Measurements from ENCODE around the gene NTM. TPM values are rescaled to one million over a fixed set of nuclear protein-coding genes. Genes with fewer than 3 reads are reported as not detected.

The NTM gene
- total and polyA plus RNA-seq, 2 experiments from 2014 or later = 2.2 to 4.9 TPM

DNA sequence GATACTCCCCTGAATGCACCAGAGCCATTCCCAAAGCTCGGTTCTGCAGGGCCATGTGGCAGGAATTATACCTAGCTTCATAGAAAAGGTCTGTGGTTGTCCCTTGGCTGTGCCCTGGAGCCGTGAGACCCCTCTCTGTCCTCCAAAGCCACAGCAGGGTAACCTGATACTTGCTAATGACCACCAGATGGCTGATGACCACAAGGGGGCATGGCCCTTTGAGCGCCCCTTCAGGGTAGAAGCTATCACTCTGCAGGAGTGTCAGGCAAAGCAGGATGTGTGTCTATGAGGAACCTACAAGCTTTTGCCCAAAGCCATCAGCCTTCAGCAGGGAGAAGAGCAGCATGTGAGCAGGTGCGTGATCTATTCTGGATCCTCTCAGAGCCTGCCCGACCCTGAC is 95.3 kb downstream of the NTM start:
- WGBS (ENCODE audit: low lambda C conversion rate, missing lambda C conversion rate) = 56% methylated on average over 5 of the region's 5 CpGs
- Histone ChIP-seq H3K9me3 (ENCODE audit: low read depth) (no peaks in the 10 kb centered on the region), H3K79me2 (no peaks in the 10 kb centered on the region), H3K4me1 (ENCODE audit: insufficient read depth) (peaks cover 8% of the 10 kb centered on the region), H3K4me3 (no peak overlapping the region), H2AFZ (no peak overlapping the region), H4K20me1 (ENCODE audit: insufficient read depth, poor library complexity, severe bottlenecking) (no peaks in the 10 kb centered on the region), H3K36me3 (replicated peaks; ENCODE audit: insufficient read depth, low read depth) (no peaks in the 10 kb centered on the region), H3K4me2 (no peak overlapping the region), H3K27me3 (peaks cover 18% of the 10 kb centered on the region), H3K27ac (no peak overlapping the region), H3K9me2 (replicated peaks; ENCODE audit: insufficient read depth) (no peaks in the 10 kb centered on the region)
- TF ChIP-seq EZH2phosphoT487 (IDR thresholded peaks at IDR 0.05; ENCODE audit: low read depth, severe bottlenecking, unreplicated experiment) (no peak), CTCF (IDR thresholded peaks at IDR 0.05; ENCODE audit: poor library complexity) (no peak), EZH2 (IDR thresholded peaks at IDR 0.05; ENCODE audit: borderline replicate concordance) (no peak)
- DNase-seq (ENCODE audit: low spot score) = no peak

DNA sequence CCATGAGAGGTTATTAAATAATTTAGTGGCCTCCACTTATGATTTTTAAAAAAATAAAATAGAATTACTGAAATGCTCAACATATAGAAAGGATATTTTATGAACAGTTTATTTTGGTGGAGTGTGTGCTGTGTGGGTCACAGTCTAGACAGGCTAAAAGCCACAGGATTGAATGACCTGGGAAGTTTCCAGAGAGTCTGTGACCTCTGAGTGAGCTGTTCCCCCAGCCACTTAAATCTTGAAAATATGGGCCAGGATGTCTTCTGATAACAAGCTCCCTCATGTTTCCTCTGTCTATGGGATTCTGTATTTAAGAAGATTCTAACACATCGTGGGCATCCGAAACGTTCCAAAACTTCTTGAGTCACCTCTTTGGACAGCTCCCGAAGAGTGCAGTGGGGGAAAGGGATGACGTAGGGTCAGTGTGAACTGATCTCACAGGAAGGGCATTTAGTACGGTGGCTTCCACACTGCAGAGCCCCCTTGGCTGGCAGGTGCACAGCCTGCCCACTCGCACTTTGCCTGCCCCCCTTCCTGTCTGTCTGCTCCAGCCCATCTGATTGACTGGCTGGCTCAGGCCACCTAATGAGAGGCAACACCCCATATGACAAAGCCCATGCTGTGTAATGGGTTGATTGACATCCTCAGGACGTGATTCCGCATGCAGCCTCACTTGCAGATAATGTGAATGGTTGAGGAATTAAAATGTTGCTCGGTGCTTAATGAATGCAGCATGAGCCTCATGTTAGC is 97.4 kb downstream of the NTM start:
- H3K27me3 ChIP-seq = peaks cover 36% of the 10 kb centered on the region
- no peaks in the 10 kb centered on the region for H3K9me3 ChIP-seq (ENCODE audit: low read depth)
- H3K4me1 ChIP-seq (ENCODE audit: insufficient read depth) = peaks cover 8% of the 10 kb centered on the region
- no peak overlapping the region for H3K4me2 ChIP-seq
- H4K20me1 ChIP-seq (ENCODE audit: insufficient read depth, poor library complexity, severe bottlenecking) = no peaks in the 10 kb centered on the region
- no peaks in the 10 kb centered on the region for H3K9me2 ChIP-seq (replicated peaks; ENCODE audit: insufficient read depth)
- WGBS (ENCODE audit: low lambda C conversion rate, missing lambda C conversion rate) = 68% methylated on average over 10 of the region's 10 CpGs
- no peak overlapping the region for H3K4me3 ChIP-seq
- H3K36me3 ChIP-seq (replicated peaks; ENCODE audit: insufficient read depth, low read depth) = no peaks in the 10 kb centered on the region
- TF ChIP-seq CTCF (IDR thresholded peaks at IDR 0.05; ENCODE audit: poor library complexity) (no peak), EZH2 (IDR thresholded peaks at IDR 0.05; ENCODE audit: borderline replicate concordance) (no peak), EZH2phosphoT487 (IDR thresholded peaks at IDR 0.05; ENCODE audit: low read depth, severe bottlenecking, unreplicated experiment) (no peak)
- no peak overlapping the region for H3K27ac ChIP-seq
- no peak for DNase-seq (ENCODE audit: low spot score)
- H3K79me2 ChIP-seq = no peaks in the 10 kb centered on the region
- H2AFZ ChIP-seq = no peak overlapping the region

GRCh38 chr11:131468565-131468964 is 98.2 kb downstream of the NTM start:
- Histone ChIP-seq H3K27me3 (peaks cover 36% of the 10 kb centered on the region), H3K36me3 (replicated peaks; ENCODE audit: insufficient read depth, low read depth) (no peaks in the 10 kb centered on the region), H3K4me1 (ENCODE audit: insufficient read depth) (peaks cover 8% of the 10 kb centered on the region), H3K79me2 (no peaks in the 10 kb centered on the region), H3K27ac (no peak overlapping the region), H3K9me3 (ENCODE audit: low read depth) (no peaks in the 10 kb centered on the region), H3K4me3 (no peak overlapping the region), H3K9me2 (replicated peaks; ENCODE audit: insufficient read depth) (no peaks in the 10 kb centered on the region), H3K4me2 (no peak overlapping the region), H4K20me1 (ENCODE audit: insufficient read depth, poor library complexity, severe bottlenecking) (no peaks in the 10 kb centered on the region), H2AFZ (no peak overlapping the region)
- WGBS (ENCODE audit: low lambda C conversion rate, missing lambda C conversion rate) = 51% methylated on average over 2 of the region's 2 CpGs
- no peak for TF ChIP-seq EZH2 (IDR thresholded peaks at IDR 0.05; ENCODE audit: borderline replicate concordance)
- TF ChIP-seq CTCF (IDR thresholded peaks at IDR 0.05; ENCODE audit: poor library complexity) = no peak
- no peak for TF ChIP-seq EZH2phosphoT487 (IDR thresholded peaks at IDR 0.05; ENCODE audit: low read depth, severe bottlenecking, unreplicated experiment)
- DNase-seq (ENCODE audit: low spot score) = no peak

Measured in hepatocyte (in vitro differentiated cells).